GM12864 (cell line): ENCODE data around the gene NCS1.

Experiments used
- DNase-seq: peaks from one replicate; pipeline ENCODE4 v3.0.0-alpha.2; 2011; ENCODE audit warnings: low read depth
- H3K4me3 ChIP-seq: 2 replicates; pipeline ENCODE4 v1.5.1; 2011; ENCODE audit warnings: mild to moderate bottlenecking, low read depth, low read length, control low read depth
- CTCF ChIP-seq: IDR thresholded peaks from 2 replicates; pipeline ENCODE4 v1.5.1; 2011; ENCODE audit warnings: low read depth, mild to moderate bottlenecking, moderate library complexity, low read length, control low read depth, inconsistent platforms; ENCODE audit errors: missing control alignments

NCS1 gene

GRCh38 chr9:130204341-130204740 is 32.1 kb downstream of the NCS1 start:
- no peak for TF ChIP-seq CTCF
- DNase-seq = no peak

GRCh38 chr9:130204959-130205358 is 32.8 kb downstream of the NCS1 start:
- DNase-seq = no peak
- H3K4me3 ChIP-seq = no peak overlapping the region
- no peak for TF ChIP-seq CTCF

More at GRCh38 chr9:130204341-130204740, 32.1 kb downstream of the NCS1 start:
- H3K4me3 ChIP-seq = no peak overlapping the region

- H3K4me3 ChIP-seq = no peak overlapping the region
- TF ChIP-seq CTCF = no peak
- no peak for DNase-seq
Observed at GRCh38 chr9:130205912-130206311, 33.7 kb downstream of the NCS1 start.

- no peak overlapping the region for H3K4me3 ChIP-seq
- DNase-seq = no peak
- no peak for TF ChIP-seq CTCF
Observed at GRCh38 chr9:130206579-130206978, 34.4 kb downstream of the NCS1 start.

- no peak for TF ChIP-seq CTCF
- DNase-seq = no peak
- H3K4me3 ChIP-seq = no peak overlapping the region
Observed at GRCh38 chr9:130207241-130207992, 35.2 kb downstream of the NCS1 start.

- no peak overlapping the region for H3K4me3 ChIP-seq
- no peak for TF ChIP-seq CTCF
- no peak for DNase-seq
Observed at GRCh38 chr9:130208600-130209347, 36.6 kb downstream of the NCS1 start.
